Activated CD8-positive, alpha-beta memory T cell treated with anti-CD3 and anti-CD28 coated beads for 24 hours (primary cell): ENCODE results near the gene RIBC2.
"Not testable (repeated sequence)": the region's sequence is repeated elsewhere in the genome, so short reads cannot be mapped to it uniquely, and the experiment has no call there.

Experiments used
- DNase-seq: peaks from one replicate; pipeline ENCODE4 v3.0.0-alpha.2; 2020

The RIBC2 gene

GRCh38 chr22:45425101-45425500 lies 11.6 kb downstream of the RIBC2 start:
- peak; percentile 30 for DNase-seq

GRCh38 chr22:45425531-45426265 lies 12.2 kb downstream of the RIBC2 start:
- DNase-seq, result peak; percentile 49

- DNase-seq, result peak; percentile 40
Measured at GRCh38 chr22:45426387-45426786, 12.9 kb downstream of the RIBC2 start.

DNA sequence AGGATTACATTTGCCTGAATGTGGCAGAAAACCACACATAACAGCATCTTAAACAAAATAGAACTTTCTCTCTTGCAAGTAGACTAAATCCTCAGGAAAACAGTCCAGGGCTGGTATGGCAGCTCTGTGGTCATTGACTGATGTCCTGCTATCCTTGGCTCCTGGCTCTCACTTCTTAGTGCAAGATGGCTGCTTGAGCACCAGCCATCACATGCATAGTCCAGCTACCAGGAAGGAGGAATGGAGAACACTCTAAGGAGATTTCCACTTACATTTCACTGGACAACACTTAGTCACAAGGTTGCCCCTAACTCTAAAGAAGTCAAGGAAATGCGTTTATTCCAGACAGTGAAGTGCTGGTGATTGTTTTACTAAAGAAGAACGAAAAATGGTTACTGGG lies 13.6 kb downstream of the RIBC2 start:
- no peak for DNase-seq

- no peak for DNase-seq
Measured at GRCh38 chr22:45428391-45429385, 15.2 kb downstream of the RIBC2 start.

- DNase-seq, result no peak
Measured at GRCh38 chr22:45429424-45429823, 15.9 kb downstream of the RIBC2 start.

- no peak for DNase-seq
Measured at GRCh38 chr22:45429981-45430775, 16.7 kb downstream of the RIBC2 start.

- no peak for DNase-seq
Measured at GRCh38 chr22:45430871-45431270, 17.4 kb downstream of the RIBC2 start.

DNA sequence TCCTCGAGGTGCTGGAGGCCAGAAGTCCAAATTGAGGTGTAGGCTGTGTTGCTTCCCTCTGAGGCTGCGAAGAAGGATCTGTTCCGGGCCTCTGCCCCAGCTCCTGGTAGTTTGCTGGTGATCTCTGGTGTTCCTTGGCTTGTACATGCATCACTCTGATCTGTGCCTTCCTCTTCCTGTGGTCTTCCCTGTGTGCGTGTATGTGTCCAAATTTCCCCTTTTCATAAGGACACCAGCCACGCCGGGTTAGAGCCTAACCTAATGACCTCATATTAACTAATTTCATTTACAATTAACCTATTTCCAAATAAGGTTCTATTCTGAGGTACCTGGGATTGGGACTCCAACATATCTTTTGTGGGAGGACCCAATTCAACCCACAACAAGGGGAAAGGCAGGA lies 21.5 kb downstream of the RIBC2 start:
- no peak for DNase-seq

- DNase-seq, result peak; percentile 89
Measured at GRCh38 chr22:45435544-45436139, 22.1 kb downstream of the RIBC2 start.

DNA sequence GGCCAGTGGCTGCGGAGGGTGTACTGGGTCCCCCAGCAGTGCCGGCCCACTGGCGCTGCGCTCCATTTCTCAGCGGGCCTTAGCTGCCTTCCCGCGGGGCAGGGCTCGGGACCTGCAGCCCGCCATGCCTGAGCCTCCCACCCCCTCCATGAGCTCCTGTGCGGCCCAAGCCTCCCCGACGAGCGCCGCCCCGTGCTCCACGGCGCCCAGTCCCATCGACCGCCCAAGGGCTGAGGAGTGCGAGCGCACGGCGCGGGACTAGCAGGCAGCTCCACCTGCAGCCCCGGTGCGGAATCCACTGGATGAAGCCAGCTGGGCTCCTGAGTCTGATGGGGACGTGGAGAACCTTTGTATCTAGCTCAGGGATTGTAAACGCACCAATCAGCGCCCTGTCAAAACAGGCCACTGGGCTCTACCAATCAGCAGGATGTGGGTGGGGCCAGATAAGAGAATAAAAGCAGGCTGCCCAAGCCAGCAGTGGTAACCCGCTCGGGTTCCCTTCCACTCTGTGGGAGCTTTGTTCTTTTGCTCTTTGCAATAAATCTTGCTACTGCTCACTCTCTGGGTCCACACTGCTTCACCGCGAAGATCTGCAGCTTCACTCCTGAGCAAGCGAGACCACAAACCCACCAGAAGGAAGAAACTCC lies 23.5 kb downstream of the RIBC2 start:
- DNase-seq, result peak; percentile 62

DNA sequence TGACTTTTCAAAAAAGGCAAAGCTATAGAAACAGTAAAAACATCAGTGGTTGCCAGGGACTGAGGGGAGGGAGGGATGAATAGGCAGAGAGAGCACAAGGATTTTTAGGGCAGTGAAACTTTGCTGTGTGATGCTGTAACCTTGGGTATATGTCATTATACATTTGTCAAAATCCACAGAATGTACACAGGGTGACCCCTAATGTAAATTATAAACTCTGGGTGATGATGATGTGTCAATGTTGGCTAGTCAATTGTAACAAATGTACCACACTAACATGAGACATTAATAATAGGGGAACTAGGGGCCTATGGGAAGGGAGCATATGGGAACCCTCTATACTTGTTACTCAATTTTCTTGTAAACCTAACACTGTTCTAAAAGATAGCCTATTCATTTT lies 24.8 kb downstream of the RIBC2 start:
- no peak for DNase-seq

DNA sequence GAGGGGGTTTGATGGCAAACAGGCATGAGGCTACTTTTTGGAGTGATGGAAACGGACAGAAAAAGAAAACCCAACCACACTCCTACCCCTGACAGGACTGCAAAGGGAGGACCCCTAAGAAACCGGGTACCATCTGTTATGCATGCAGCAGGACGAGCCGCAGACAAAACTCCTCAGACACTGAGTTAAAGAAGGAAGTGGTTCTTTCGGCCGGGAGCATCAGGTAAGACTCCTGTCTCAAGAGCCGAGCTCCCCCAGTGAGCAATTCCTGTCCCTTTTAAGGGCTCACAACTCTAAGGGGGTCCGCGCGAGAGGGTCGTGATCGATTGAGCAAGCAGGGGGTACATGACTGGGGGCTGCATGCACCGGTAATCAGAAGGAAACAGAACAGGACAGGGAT lies 27.2 kb downstream of the RIBC2 start:
- DNase-seq, result not testable (repeated sequence)

GRCh38 chr22:45441138-45441537 lies 27.6 kb downstream of the RIBC2 start:
- DNase-seq, result no peak

DNA sequence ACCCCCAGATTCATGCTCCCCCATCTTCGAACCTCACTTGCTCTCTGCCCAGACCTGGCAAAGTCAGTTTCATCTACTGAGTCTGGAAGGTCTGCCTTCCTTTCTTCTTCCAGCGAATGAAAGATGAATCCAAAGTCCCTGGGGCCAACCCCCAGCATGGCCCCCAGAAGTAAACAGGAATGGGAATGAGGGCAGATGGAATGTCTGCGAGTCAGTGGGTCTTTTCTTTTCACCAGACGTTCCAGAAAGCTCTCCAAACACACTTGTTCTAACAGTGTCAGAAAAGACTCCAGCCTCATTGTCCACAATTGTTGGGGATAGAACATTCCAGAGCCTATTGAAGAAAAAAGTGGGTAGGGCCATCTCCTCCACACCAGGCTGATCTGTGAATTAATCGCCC lies 28.6 kb downstream of the RIBC2 start:
- no peak for DNase-seq

DNA sequence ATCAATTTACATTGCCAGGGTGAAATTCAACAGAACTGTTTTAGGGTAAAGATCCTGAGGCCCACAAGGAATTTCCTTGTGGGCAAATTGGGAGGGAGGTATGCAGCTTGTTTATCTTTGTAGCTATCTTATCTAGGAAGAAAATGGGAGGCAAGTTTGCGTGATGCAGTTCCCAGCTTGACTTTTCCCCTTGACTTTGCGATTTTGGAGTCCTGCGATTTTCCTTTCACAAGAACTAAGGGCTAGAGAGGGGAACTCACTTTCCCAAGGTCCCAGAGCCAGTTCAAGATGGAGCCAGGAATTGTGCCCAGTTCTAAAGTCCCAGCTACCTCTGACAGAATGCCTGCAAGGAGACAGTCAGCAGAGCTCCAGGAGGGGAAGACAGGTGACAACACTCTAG lies 30.7 kb downstream of the RIBC2 start:
- DNase-seq, result no peak

DNA sequence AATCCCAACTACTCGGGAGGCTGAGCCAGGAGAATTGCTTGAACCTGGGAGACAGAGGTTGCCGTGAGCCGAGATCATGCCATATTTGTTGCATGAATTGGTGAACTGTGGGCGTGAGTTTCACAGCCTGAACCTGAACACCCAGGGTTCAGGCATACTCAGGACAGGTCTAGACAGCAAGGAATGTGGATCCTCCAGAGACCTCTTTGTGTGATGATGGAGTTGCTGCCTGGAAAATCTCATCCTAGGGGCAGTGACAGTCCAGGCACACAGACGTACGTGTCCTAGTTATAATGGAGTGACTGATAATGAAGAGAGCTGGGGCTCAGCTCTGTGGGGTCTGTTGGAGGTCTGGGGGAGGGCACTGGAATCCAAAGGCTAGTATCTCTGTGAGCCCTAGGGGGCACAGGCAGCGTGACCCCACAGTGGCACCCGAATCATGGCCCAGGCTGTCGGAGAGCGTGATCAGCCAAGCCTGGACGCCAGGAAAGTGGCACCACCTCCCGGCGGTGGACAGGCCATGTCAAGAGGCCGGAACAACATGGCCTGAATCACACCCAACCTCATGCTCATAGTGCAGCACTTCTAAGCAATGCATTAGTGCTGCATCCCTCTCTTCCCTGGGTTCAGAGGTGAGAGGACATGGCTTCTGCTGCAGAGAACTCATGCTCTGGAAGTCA lies 31.7 kb downstream of the RIBC2 start:
- no peak for DNase-seq

- no peak for DNase-seq
Measured at GRCh38 chr22:45446216-45446615, 32.7 kb downstream of the RIBC2 start.

DNA sequence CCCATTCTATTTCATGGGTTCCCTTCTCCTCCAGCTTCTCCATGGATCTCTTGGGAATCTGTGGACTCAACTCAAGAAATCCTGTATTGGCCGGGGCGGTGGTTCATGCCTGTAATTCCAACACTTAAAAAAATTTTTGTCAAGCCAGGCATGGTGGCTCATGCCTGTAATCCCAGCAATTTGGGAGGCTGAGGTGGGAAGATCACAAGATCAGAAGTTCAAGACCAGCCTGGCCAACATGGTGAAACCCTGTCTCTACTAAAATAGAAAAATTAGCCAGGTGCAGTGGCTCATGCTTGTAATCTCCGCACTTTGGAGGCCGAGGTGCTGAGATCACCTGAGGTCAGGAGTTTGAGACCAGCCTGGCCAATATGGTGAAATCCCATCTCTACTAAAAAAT lies 34.1 kb downstream of the RIBC2 start:
- not testable (repeated sequence) for DNase-seq

GRCh38 chr22:45448431-45448830 lies 34.9 kb downstream of the RIBC2 start:
- DNase-seq, result no peak

- not testable (repeated sequence) for DNase-seq
Measured at GRCh38 chr22:45449442-45449841, 35.9 kb downstream of the RIBC2 start.
